ENCODE results near the gene PLOD2. TPM values are rescaled to one million over a fixed set of nuclear protein-coding genes. Genes with fewer than 3 reads are reported as not detected.

PLOD2 gene
- total RNA-seq, 3 donors from 2014 or later = 92.9 to 113 (median 101) TPM

- no peaks in the 10 kb centered on the region for H3K9me3 ChIP-seq
- H3K36me3 ChIP-seq (ENCODE audit: low read depth) = no peaks in the 10 kb centered on the region
- DNase-seq (no peak), ATAC-seq (no peak)
- H3K4me3 ChIP-seq = no peak overlapping the region
- intact Hi-C loops (cut with DNase I, micrococcal nuclease) = no loop called here
- H3K4me1 ChIP-seq (ENCODE audit: low read depth) = peaks cover 11% of the 10 kb centered on the region
- TF ChIP-seq CTCF (IDR thresholded peaks at IDR 0.05) = no peak
These were observed 5.4 kb upstream of the PLOD2 start for GRCh38 chr3:146166415-146166821.

GRCh38 chr3:146165877-146166276, 4.9 kb upstream of the PLOD2 start:
- TF ChIP-seq CTCF (IDR thresholded peaks at IDR 0.05) = no peak
- intact Hi-C loops (cut with DNase I, micrococcal nuclease) = no loop called here
- no peaks in the 10 kb centered on the region for H3K9me3 ChIP-seq

GRCh38 chr3:146164971-146165769, 4.2 kb upstream of the PLOD2 start:
- Histone ChIP-seq H3K4me1 (ENCODE audit: low read depth) (peaks cover 11% of the 10 kb centered on the region), H3K4me3 (peak overlapping the region; percentile 6), H3K9me3 (no peaks in the 10 kb centered on the region), H3K36me3 (ENCODE audit: low read depth) (no peaks in the 10 kb centered on the region)
- no peak for TF ChIP-seq CTCF (IDR thresholded peaks at IDR 0.05)
- intact Hi-C loops (cut with DNase I, micrococcal nuclease) = no loop called here
- DNase-seq (peak in 1 of 3 donors; percentile 54), ATAC-seq (peak; percentile 47)

More at GRCh38 chr3:146165877-146166276, 4.9 kb upstream of the PLOD2 start:
- Histone ChIP-seq H3K4me1 (ENCODE audit: low read depth) (peaks cover 11% of the 10 kb centered on the region), H3K36me3 (ENCODE audit: low read depth) (no peaks in the 10 kb centered on the region), H3K4me3 (no peak overlapping the region)
- no peak for ATAC-seq
- DNase-seq = no peak

- Histone ChIP-seq H3K4me1 (ENCODE audit: low read depth) (peaks cover 11% of the 10 kb centered on the region), H3K9me3 (no peaks in the 10 kb centered on the region), H3K36me3 (ENCODE audit: low read depth) (no peaks in the 10 kb centered on the region), H3K4me3 (no peak overlapping the region)
- intact Hi-C loops (cut with DNase I, micrococcal nuclease) = no loop called here
- ATAC-seq (no peak), DNase-seq (no peak)
- TF ChIP-seq CTCF (IDR thresholded peaks at IDR 0.05) = no peak
These were observed 3.5 kb upstream of the PLOD2 start for GRCh38 chr3:146164506-146164905.

- DNase-seq (no peak), ATAC-seq (no peak)
- peaks cover 11% of the 10 kb centered on the region for H3K4me1 ChIP-seq (ENCODE audit: low read depth)
- no peaks in the 10 kb centered on the region for H3K9me3 ChIP-seq
- H3K36me3 ChIP-seq (ENCODE audit: low read depth) = no peaks in the 10 kb centered on the region
- H3K4me3 ChIP-seq = no peak overlapping the region
- TF ChIP-seq CTCF (IDR thresholded peaks at IDR 0.05) = no peak
- intact Hi-C loops (cut with DNase I, micrococcal nuclease) = no loop called here
These were observed 3.1 kb upstream of the PLOD2 start for GRCh38 chr3:146164071-146164470.

Measured in mucosa of descending colon (tissue), 3 donors.